Upper lobe of left lung (tissue), 6 donors: ENCODE measurements around the gene AFF3. TPM values are rescaled to one million over a fixed set of nuclear protein-coding genes. Genes with fewer than 3 reads are reported as not detected.
A peak's percentile ranks its signal among the peaks of the same experiment; 100 is the strongest.
"Not testable (repeated sequence)": the region's sequence is repeated elsewhere in the genome, so short reads cannot be mapped to it uniquely, and the experiment has no call there.

Source experiments
- ATAC-seq, 2 donors: fragments of 200-7000 bp; cut with Tn5 transposase; one replicate each; pipeline ENCODE4 v1.9.1; 2022; ENCODE audit warnings: mild to moderate bottlenecking in 2 of 2, moderate library complexity in 2 of 2; ENCODE audit not compliant: low FRiP score in 2 of 2
- DNase-seq, 2 donors: peaks; one replicate each; pipeline ENCODE4 v3.0.0-alpha.2; 2019 to 2020
- H3K27ac ChIP-seq, 4 donors: fragments of 200-600 bp; sonication (generic); one replicate each; pipeline ENCODE4 v1.5.1; 2016 to 2019
- H3K27me3 ChIP-seq, 4 donors: fragments of 200-600 bp; sonication (generic); one replicate each; pipeline ENCODE4 v1.5.1; 2017 to 2019
- H3K36me3 ChIP-seq, 4 donors: fragments of 200-600 bp; sonication (generic); one replicate each; pipeline ENCODE4 v1.5.1; 2016 to 2019
- H3K4me1 ChIP-seq, 4 donors: fragments of 200-600 bp; sonication (generic); one replicate each; pipeline ENCODE4 v1.5.1; 2018 to 2019
- H3K4me3 ChIP-seq, 4 donors: fragments of 200-600 bp; sonication (generic); one replicate each; pipeline ENCODE4 v1.5.1; 2017 to 2019; ENCODE audit warnings: mild to moderate bottlenecking in 2 of 4, moderate library complexity in 1 of 4
- H3K9me3 ChIP-seq, 4 donors: fragments of 200-600 bp; sonication (generic); one replicate each; pipeline ENCODE4 v1.5.1; 2018 to 2019
- CTCF ChIP-seq, 6 experiments: fragments of 450-650 bp in 4 of 6; fragments of 200-600 bp in 2 of 6; sonication (generic) in 2 of 6; IDR thresholded peaks; one replicate each; pipeline ENCODE4 v1.5.1; 2016 to 2019; ENCODE audit warnings: antibody characterized with exemption in 6 of 6
- EP300 ChIP-seq, 4 donors: sonication (generic); formaldehyde crosslinking; IDR thresholded peaks; one replicate each; pipeline ENCODE4 v1.5.1; 2017; ENCODE audit warnings: antibody characterized with exemption in 4 of 4, control low read depth in 2 of 4
- POLR2A ChIP-seq, 4 donors: fragments of 450-650 bp; IDR thresholded peaks; one replicate each; pipeline ENCODE4 v1.5.1; 2016 to 2017; ENCODE audit warnings: antibody characterized with exemption in 4 of 4, mild to moderate bottlenecking in 2 of 4
- POLR2AphosphoS5 ChIP-seq, 2 donors: sonication (generic); formaldehyde crosslinking; IDR thresholded peaks; one replicate each; pipeline ENCODE4 v1.5.1; 2017; ENCODE audit warnings: antibody characterized with exemption in 2 of 2
- WGBS, 2 donors: methylation state at CpG; one replicate each; pipeline ENCODE4 v1.1.5; 2017 to 2018; 5-methylcytosine and 5-hydroxymethylcytosine counted together
- total RNA-seq, 6 donors: library from RNA; depleted of rRNA in 4 of 6; stranded (reverse); fragments of >200 nt in 4 of 6; gene quantifications; one replicate each; pipeline versions ENCODE4 v1.1.0 to v1.2.1, GENCODE V29; 2016 to 2021
- donor health status: DM: no; HTN: no; CAD: no; lungs with moderate emphysema.
- donor health status: DM: no; HTN: yes; CAD: no; lungs with severe emphysema.

The AFF3 gene
- total RNA-seq, 6 donors from 2014 or later: 21.0 to 195 (median 47.9) TPM

DNA sequence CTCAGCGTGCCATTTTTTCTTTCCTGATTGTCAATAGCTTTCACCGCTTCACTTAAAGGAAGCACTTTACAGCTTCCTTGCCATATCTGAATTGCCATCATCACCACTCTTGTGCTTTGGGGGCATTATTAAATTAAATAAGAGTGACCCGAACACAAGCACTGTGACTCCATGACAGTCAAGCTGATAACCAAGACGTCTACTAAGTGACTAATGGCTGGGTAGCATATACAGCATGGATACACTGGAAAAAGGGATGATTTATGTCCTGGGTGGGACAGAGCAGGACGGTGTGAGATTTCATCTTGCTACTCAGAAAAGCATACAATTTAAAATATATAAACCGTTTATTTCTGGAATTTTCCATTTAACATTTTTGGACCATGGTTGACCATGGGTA lies 24.3 kb upstream of the AFF3 start:
- Histone ChIP-seq H3K27me3 (no peaks in the 10 kb centered on the region), H3K4me3 (no peak overlapping the region), H3K4me1 (peaks cover 0 to 2% (median 0%) of the 10 kb centered on the region in 4 donors), H3K9me3 (no peaks in the 10 kb centered on the region), H3K27ac (no peak overlapping the region), H3K36me3 (no peaks in the 10 kb centered on the region)
- TF ChIP-seq POLR2AphosphoS5 (IDR thresholded peaks at IDR 0.05) (no peak), CTCF (IDR thresholded peaks at IDR 0.05) (no peak), POLR2A (IDR thresholded peaks at IDR 0.05) (no peak), EP300 (IDR thresholded peaks at IDR 0.05) (no peak)
- 93 to 94% methylated on average over 6 of the region's 6 CpGs for WGBS, 2 donors
- ATAC-seq (no peak), DNase-seq (no peak)

DNA sequence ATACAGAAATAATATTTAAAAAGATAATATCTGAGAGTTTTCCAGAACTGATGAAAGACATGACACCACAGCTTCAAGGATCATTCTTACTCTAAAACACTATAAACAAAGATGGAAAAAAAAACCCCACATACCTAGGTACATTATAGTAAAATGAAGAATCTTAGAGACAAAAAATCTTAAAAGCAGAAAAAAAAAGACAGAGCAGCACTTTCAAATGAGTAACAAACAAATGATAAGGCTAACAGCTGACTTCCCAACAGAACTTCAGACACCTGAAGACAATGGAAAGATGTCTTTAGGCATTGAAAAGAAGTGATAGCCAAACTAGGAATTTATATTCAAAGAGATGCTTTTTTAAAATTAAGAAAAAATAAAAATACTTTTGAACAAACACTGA lies 21.2 kb upstream of the AFF3 start:
- ATAC-seq (no peak), DNase-seq (no peak)
- TF ChIP-seq EP300 (IDR thresholded peaks at IDR 0.05) (no peak), POLR2A (IDR thresholded peaks at IDR 0.05) (no peak), CTCF (IDR thresholded peaks at IDR 0.05) (no peak), POLR2AphosphoS5 (IDR thresholded peaks at IDR 0.05) (no peak)
- Histone ChIP-seq H3K36me3 (no peaks in the 10 kb centered on the region), H3K27me3 (no peaks in the 10 kb centered on the region), H3K4me1 (peaks cover 0 to 5% (median 0%) of the 10 kb centered on the region in 4 donors), H3K27ac (no peak overlapping the region), H3K9me3 (no peaks in the 10 kb centered on the region), H3K4me3 (no peak overlapping the region)

DNA sequence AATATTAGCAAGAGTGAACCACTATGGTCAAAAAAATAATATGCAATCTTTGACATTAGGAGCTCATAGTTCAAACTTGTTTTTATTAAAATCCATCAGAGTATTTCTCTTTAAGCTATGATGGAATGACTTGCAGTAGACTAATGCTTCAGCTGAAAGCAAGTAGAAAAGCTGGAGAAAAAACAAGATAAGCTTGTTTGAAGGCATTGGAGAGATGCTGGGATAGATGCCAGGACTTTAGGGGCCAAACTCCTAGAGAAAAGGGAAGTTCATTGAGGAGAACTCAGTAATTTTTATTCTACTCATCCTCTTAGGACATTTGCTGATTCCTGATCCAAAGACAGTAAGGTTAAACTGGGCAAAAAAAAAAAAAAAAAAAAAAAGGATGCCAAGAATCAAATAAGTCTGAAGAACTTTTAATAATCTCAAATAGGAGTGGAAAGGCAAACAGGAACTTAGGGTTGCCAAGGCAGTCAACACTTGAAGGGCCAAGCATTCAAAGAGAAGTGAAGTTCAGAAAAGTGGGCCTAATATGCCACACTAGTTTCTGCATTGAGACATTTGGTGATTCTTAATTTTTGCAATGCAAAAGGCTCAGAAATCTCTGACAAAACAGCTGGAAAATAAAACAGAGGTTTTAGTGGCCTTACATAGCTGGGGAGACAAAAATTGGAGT lies 19.7 kb upstream of the AFF3 start:
- peaks cover 0 to 5% (median 0%) of the 10 kb centered on the region in 4 donors for H3K4me1 ChIP-seq
- H3K9me3 ChIP-seq: no peaks in the 10 kb centered on the region
- H3K4me3 ChIP-seq: no peak overlapping the region
- peak in 1 of 2 donors; percentile 36 for DNase-seq
- no peak for TF ChIP-seq EP300 (IDR thresholded peaks at IDR 0.05)
- H3K36me3 ChIP-seq: no peaks in the 10 kb centered on the region
- H3K27me3 ChIP-seq: no peaks in the 10 kb centered on the region
- no peak for ATAC-seq
- no peak overlapping the region for H3K27ac ChIP-seq

- ATAC-seq: no peak
- H3K36me3 ChIP-seq: no peaks in the 10 kb centered on the region
- TF ChIP-seq POLR2A (IDR thresholded peaks at IDR 0.05): no peak
- TF ChIP-seq CTCF (IDR thresholded peaks at IDR 0.05): no peak
- no peak for TF ChIP-seq POLR2AphosphoS5 (IDR thresholded peaks at IDR 0.05)
- TF ChIP-seq EP300 (IDR thresholded peaks at IDR 0.05): no peak
- peaks cover 0 to 5% (median 0%) of the 10 kb centered on the region in 4 donors for H3K4me1 ChIP-seq
- H3K4me3 ChIP-seq: no peak overlapping the region
- no peaks in the 10 kb centered on the region for H3K9me3 ChIP-seq
- no peak overlapping the region for H3K27ac ChIP-seq
- DNase-seq: no peak
- H3K27me3 ChIP-seq: no peaks in the 10 kb centered on the region
- 92 to 93% methylated on average over 1 of the region's 1 CpG for WGBS, 2 donors
These were observed 18.0 kb upstream of the AFF3 start for GRCh38 chr2:100160396-100160795.

DNA sequence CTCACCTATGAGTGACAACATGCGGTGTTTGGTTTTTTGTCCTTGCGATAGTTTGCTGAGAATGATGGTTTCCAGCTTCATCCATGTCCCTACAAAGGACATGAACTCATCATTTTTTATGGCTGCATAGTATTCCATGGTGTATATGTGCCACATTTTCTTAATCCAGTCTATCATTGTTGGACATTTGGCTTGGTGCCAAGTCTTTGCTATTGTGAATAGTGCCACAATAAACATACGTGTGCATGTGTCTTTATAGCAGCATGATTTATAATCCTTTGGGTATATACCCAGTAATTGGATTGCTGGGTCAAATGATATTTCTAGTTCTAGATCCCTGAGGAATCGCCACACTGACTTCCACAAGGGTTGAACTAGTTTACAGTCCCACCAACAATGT lies 9.4 kb upstream of the AFF3 start:
- not testable (repeated sequence) for ATAC-seq, H3K27ac ChIP-seq, H3K4me1 ChIP-seq, DNase-seq, H3K4me3 ChIP-seq, H3K9me3 ChIP-seq, H3K36me3 ChIP-seq, H3K27me3 ChIP-seq
- WGBS, 2 donors: 84 to 86% methylated on average over 4 of the region's 4 CpGs

DNA sequence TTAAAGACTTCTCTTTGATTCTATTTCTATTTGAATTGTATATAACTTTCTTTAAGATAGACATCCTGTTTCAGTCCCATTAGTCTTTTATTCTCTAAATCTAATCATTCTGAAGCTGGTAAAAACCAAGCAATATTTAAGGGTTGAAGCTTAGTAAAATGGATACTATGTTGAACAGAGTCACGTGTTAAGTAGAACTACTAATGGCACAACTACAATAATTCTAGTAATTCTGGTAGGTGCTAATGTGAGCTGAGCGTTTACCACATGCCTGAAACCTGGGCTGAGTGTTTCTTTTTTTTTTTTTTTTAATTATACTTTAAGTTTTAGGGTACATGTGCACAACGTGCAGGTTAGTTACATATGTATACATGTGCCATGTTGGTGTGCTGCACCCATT lies 8.9 kb upstream of the AFF3 start:
- H3K4me3 ChIP-seq: no peak overlapping the region
- WGBS, 2 donors: 88 to 95% methylated on average over 3 of the region's 3 CpGs
- H3K9me3 ChIP-seq: no peaks in the 10 kb centered on the region
- DNase-seq: no peak
- H3K27ac ChIP-seq: no peak overlapping the region
- no peaks in the 10 kb centered on the region for H3K27me3 ChIP-seq
- no peak for ATAC-seq
- no peaks in the 10 kb centered on the region for H3K4me1 ChIP-seq
- no peaks in the 10 kb centered on the region for H3K36me3 ChIP-seq
- TF ChIP-seq EP300 (IDR thresholded peaks at IDR 0.05): no peak
- TF ChIP-seq POLR2A (IDR thresholded peaks at IDR 0.05): no peak
- no peak for TF ChIP-seq POLR2AphosphoS5 (IDR thresholded peaks at IDR 0.05)
- TF ChIP-seq CTCF (IDR thresholded peaks at IDR 0.05): no peak
